GM10248 (cell line): ENCODE results near the gene DHCR7.

Source experiments
- CTCF ChIA-PET: fragments of 300-600 bp; sonication (Branson Sonifier 250); formaldehyde crosslinking; extraction: SDS; loops from one replicate; lab custom pipeline; 2021; ENCODE audit warnings: antibody characterized with exemption; lab: Yijun Ruan, JAX
- POLR2A ChIA-PET: fragments of 350-650 bp; sonication (Branson Sonifier 250); formaldehyde crosslinking; extraction: SDS; loops from one replicate; lab custom pipeline; 2020; ENCODE audit warnings: antibody characterized with exemption; lab: Yijun Ruan, JAX
- DNase-seq: peaks from one replicate; pipeline ENCODE4 v3.0.0; 2012; ENCODE audit errors: extremely low spot score
- TF ChIP-seq, protein P1 (sequence below): IDR thresholded peaks from 2 replicates; pipeline ENCODE4 v1.5.1; 2012; ENCODE audit warnings: mild to moderate bottlenecking, low read depth; ENCODE audit errors: extremely low read depth, missing control alignments, control extremely low read depth

DHCR7 gene

DNA sequence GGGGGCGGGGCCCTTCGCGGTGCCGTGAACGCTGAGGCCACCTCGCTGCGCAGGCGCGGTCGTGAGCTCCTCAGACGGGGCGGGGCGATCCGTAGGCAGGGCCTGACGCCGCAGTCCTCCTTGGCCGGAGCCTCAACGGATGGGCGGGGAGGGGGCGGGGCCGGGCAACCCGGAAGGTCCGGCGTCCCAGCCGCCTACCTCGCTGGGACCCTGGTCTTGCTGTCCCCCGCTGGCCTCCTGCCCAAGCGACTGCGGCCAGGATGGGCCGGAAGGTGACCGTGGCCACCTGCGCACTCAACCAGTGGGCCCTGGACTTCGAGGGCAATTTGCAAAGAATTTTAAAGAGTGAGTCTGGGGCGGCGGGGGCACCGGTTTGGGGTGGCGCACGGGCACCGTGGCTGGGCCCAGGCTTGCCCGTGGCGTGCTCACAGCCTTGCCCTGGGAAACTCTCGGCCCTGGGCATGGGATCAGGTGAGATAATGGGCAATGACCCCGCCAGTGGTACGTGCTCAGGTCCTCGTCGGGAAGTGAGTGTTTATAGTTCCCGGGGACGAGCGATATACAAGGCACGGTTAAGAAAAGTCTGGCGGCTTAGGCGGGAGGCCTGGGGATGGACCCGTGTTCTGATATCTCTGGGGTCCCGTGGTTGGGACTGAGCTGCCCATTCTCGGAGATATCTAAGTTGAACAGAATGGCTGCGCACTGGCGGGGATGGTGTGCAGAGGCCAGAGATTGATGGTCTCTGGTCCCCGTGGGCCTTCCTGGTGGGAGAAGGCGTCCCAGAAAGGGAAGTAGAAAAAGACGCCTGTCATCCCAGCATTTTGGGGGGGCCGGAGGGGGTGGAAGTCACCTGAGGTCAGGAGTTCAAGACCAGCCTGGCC, 5.1 kb upstream of the DHCR7 start, which contains the start of gene NADSYN1:
TSS of gene NADSYN1 (plus strand) at position 167 of the 881 bp plus-strand sequence. CDS start at position 261, 94 bp downstream.
- peak; percentile 99 for DNase-seq
- POLR2A ChIA-PET: interaction anchor here (0.6 kb wide), 1 partner anchor 242 kb away, joined by 3 read pairs; no protein-coding TSS in a partner anchor

DNA sequence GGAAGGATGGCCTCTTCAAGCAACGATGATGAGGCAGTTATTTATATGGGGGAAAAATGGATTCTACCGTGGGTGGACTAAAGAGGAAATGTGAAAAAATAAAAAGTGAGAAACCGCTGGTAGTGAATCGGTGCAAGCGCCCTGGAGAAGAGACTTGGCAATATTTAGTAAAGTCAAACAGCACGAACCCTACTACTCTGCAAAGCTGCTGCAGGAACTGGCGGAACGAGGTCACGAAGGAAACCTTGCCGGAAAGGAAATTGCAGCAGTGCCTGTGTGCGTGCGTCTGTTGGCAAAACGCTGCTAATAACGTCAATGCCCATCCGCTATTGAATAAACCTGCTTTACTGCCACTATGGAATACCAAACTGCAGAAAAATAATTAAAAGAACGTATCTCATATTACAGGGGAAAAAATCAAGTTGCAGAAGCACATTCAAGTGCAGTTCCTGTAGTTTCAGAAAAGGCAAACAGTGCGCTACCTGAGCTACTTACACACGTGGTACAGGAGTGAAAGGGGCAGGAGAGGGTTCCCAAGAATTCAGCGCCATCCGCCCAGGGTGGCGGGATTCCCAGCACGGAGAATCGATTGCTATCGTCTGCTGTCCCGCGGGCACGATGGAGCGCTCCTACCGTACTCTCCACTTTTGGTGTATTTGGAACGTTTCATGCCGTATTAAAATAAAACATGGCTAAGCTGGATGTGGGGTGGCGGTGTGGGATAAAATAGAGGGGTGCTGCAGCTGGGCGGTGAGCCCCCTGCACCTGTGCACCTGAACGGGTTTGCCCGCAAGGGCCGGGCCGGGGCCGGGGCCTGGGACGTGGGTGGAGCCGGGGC, 4.2 kb upstream of the DHCR7 start:
- TF ChIP-seq, protein P1, sequence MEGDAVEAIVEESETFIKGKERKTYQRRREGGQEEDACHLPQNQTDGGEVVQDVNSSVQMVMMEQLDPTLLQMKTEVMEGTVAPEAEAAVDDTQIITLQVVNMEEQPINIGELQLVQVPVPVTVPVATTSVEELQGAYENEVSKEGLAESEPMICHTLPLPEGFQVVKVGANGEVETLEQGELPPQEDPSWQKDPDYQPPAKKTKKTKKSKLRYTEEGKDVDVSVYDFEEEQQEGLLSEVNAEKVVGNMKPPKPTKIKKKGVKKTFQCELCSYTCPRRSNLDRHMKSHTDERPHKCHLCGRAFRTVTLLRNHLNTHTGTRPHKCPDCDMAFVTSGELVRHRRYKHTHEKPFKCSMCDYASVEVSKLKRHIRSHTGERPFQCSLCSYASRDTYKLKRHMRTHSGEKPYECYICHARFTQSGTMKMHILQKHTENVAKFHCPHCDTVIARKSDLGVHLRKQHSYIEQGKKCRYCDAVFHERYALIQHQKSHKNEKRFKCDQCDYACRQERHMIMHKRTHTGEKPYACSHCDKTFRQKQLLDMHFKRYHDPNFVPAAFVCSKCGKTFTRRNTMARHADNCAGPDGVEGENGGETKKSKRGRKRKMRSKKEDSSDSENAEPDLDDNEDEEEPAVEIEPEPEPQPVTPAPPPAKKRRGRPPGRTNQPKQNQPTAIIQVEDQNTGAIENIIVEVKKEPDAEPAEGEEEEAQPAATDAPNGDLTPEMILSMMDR: no peak
- CTCF ChIA-PET: interaction anchor here (1.4 to 1.6 kb wide), 2 partner anchors 111 to 127 kb away, joined by 3 to 5 read pairs; no protein-coding TSS in a partner anchor
- DNase-seq: no peak
- POLR2A ChIA-PET: no interaction called here

More for the DNA sequence above, 5.1 kb upstream of the DHCR7 start, which contains the start of gene NADSYN1:
- TF ChIP-seq, protein P1: no peak
- CTCF ChIA-PET: interaction anchor here (1.4 to 1.6 kb wide), 2 partner anchors 110 to 127 kb away, joined by 3 to 5 read pairs; no protein-coding TSS in a partner anchor

DNA sequence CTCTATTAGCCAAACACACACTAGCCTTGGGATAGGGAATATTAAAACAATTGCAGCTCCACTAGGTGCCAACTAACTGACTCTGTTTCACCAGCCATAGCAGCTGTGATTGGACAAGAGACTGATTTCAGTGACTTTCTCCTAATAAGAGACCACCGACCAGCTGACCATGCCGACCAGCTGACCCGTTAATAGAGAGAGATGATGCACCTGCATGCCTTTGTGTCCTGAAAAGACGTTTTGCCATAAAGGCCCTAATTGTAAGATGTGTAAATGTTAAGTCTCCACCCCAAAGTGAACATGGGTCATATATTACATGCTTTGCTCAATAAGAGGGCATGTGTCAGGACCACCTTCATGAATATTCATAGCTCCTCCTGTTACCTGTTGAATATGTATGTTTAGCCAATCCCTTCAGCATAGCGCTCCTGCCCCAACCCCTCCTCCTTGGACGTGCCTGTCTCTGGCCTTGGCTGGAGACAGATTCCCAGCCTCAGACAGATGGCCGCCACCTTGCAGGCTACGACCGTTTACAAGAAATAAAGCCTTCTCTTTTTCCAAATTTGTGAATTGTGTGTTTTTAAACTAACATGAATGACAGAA, 3.5 kb upstream of the DHCR7 start:
- ChIA-PET CTCF (interaction anchor here (1.4 kb wide), 1 partner anchor 128 kb away, joined by 3 read pairs; no protein-coding TSS in a partner anchor), POLR2A (no interaction called here)
- no peak for DNase-seq
- TF ChIP-seq, protein P1: no peak

DNA sequence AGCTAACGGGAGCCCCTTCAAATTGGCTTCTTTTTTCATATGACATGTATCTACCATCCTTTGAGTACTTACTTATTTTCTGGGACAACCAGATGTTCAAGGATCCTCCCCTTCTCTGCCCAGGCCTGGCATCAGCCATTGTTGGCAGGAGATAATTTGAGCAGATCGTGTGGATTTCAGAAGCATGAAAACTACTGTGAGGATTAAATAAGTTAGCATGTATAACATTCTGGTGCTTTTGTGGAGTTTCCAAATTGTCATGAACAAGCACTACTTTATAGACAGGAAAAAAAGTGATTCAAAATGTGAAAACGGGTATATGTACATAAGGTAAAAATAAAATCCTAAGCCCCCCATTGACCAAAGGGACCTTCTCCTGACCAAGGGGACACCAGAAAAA, 2.7 kb upstream of the DHCR7 start:
- TF ChIP-seq, protein P1: no peak
- ChIA-PET CTCF (no interaction called here), POLR2A (no interaction called here)
- no peak for DNase-seq

DNA sequence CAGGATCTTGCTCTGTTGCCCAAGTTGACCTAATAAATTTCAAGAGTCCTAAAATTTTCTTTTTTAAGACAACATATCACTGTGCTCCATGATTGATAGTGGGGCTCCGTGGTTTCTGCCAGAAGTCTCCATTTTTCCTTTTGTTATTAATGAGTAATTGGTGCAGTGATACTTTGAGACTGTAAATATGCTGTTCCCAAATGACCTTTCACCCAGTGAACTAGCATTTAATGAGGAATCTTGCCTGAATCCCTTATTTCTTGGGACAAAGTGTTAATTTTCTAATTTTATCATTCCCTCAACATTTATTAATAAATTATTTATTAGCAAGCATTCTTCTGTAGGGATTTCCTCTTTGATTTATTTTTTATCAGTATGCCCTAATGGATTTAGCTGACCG, 2.3 kb upstream of the DHCR7 start:
- TF ChIP-seq, protein P1: no peak
- ChIA-PET POLR2A (no interaction called here), CTCF (interaction anchor here (1.0 kb wide), 1 partner anchor 113 kb away, joined by 3 read pairs; no protein-coding TSS in a partner anchor)
- DNase-seq: no peak
